A549 (cell line): ENCODE data around the gene ZNF569. TPM values are rescaled to one million over a fixed set of nuclear protein-coding genes. Genes with fewer than 3 reads are reported as not detected.

Experiments used
- ATAC-seq, 2 experiments: fragments of 200-7000 bp in 1 of 2; fragments of >200 bp in 1 of 2; cut with Nextera tagmentation in 1 of 2; cut with Tn5 transposase in 1 of 2; 3 replicates each; pipeline versions ENCODE4 v1.8.0 to v1.9.1; 2018 to 2020; ENCODE audit warnings: mild to moderate bottlenecking in 1 of 2, moderate library complexity in 1 of 2
- CTCF ChIA-PET: fragments of 300-600 bp; sonication (Branson Sonifier 250); formaldehyde crosslinking; extraction: SDS; loops from one replicate; lab custom pipeline; 2021; ENCODE audit warnings: antibody characterized with exemption, inconsistent platforms; lab: Yijun Ruan, JAX
- POLR2A ChIA-PET: fragments of 350-600 bp; formaldehyde crosslinking; extraction: SDS; loops from one replicate; lab custom pipeline; 2021; ENCODE audit warnings: antibody characterized with exemption, inconsistent platforms; lab: Yijun Ruan, JAX
- DNase-seq, 2 experiments: peaks; one replicate each; pipeline versions ENCODE4 v3.0.0 to v3.0.0-alpha.2; 2011 to 2016; ENCODE audit warnings: low read depth in 1 of 2, low spot score in 1 of 2
- FAIRE-seq: peaks from 2 replicates; lab custom pipeline; 2011; peaks lifted over from hg19 to GRCh38; lab: Jason Lieb, UNC
- H3K27ac ChIP-seq, 2 experiments: fragments of >200 bp; sonication (Bioruptor Twin); formaldehyde crosslinking; 3 replicates each; pipeline ENCODE4 v1.5.1; 2016 to 2017
- H3K4me1 ChIP-seq: fragments of >200 bp; sonication (Bioruptor Twin); formaldehyde crosslinking; 3 replicates; pipeline ENCODE4 v1.6.1; 2016
- H3K4me2 ChIP-seq: fragments of >200 bp; sonication (Bioruptor Twin); formaldehyde crosslinking; 3 replicates; pipeline ENCODE4 v1.6.1; 2016
- H3K4me3 ChIP-seq: fragments of >200 bp; sonication (Bioruptor Twin); formaldehyde crosslinking; 3 replicates; pipeline ENCODE4 v1.5.1; 2016
- H3K9me3 ChIP-seq: fragments of >200 bp; sonication (Bioruptor Twin); formaldehyde crosslinking; 3 replicates; pipeline ENCODE4 v1.6.1; 2016
- CEBPB ChIP-seq, 2 experiments: fragments of >200 bp in 1 of 2; sonication (Bioruptor Twin) in 1 of 2; formaldehyde crosslinking in 1 of 2; IDR thresholded peaks; 2 replicates each; pipeline ENCODE4 v1.6.1; 2012 to 2016
- FOXS1 ChIP-seq: fragments of 250-450 bp; sonication (Bioruptor Pico); IDR thresholded peaks from 2 replicates; pipeline ENCODE4 v1.5.0; 2020; ENCODE audit warnings: mild to moderate bottlenecking, moderate library complexity
- HEYL ChIP-seq: fragments of 250-450 bp; sonication (Bioruptor Pico); IDR thresholded peaks from 2 replicates; pipeline ENCODE4 v1.8.0; 2021; ENCODE audit warnings: mild to moderate bottlenecking, moderate library complexity
- HOXA7 ChIP-seq: fragments of 250-450 bp; sonication (Bioruptor Pico); IDR thresholded peaks from 2 replicates; pipeline ENCODE4 v1.5.0; 2020; ENCODE audit warnings: mild to moderate bottlenecking, moderate library complexity
- HOXB13 ChIP-seq: fragments of 250-450 bp; sonication (Bioruptor Pico); IDR thresholded peaks from 2 replicates; pipeline ENCODE4 v1.5.0; 2020; ENCODE audit warnings: low read depth, mild to moderate bottlenecking, moderate library complexity
- JUN ChIP-seq, 2 experiments: fragments of >200 bp; sonication (Bioruptor Twin); formaldehyde crosslinking; IDR thresholded peaks; 2 replicates in 1 of 2; 3 replicates in 1 of 2; pipeline ENCODE4 v1.6.1; 2016 to 2017
- KDM1A ChIP-seq: fragments of 200-600 bp; sonication (generic); IDR thresholded peaks from 2 replicates; pipeline ENCODE4 v1.6.1; 2016; ENCODE audit warnings: low read depth, mild to moderate bottlenecking
- KDM5A ChIP-seq: fragments of 200-600 bp; sonication (generic); IDR thresholded peaks from 2 replicates; pipeline ENCODE4 v1.6.1; 2016; ENCODE audit warnings: antibody characterized with exemption, mild to moderate bottlenecking
- MAZ ChIP-seq: fragments of 150-350 bp; IDR thresholded peaks from 2 replicates; pipeline ENCODE4 v1.6.1; 2014; ENCODE audit warnings: antibody characterized with exemption, low read depth, low read length, borderline replicate concordance
- MYC ChIP-seq: IDR thresholded peaks from 2 replicates; pipeline ENCODE4 v1.6.1; 2012; ENCODE audit warnings: mild to moderate bottlenecking, inconsistent platforms, low read length, improper control_type of control experiment, borderline replicate concordance
- NFE2L2 ChIP-seq: fragments of 150-350 bp; conservative IDR thresholded peaks from 2 replicates; pipeline ENCODE4 v1.6.1; 2014; ENCODE audit warnings: low read length
- NPAS2 ChIP-seq: fragments of 250-450 bp; sonication (Bioruptor Pico); IDR thresholded peaks from 2 replicates; pipeline ENCODE4 v1.8.0; 2022; ENCODE audit warnings: mild to moderate bottlenecking, moderate library complexity, borderline replicate concordance
- NR3C1 ChIP-seq: fragments of >200 bp; sonication (Bioruptor Twin); formaldehyde crosslinking; IDR thresholded peaks from 3 replicates; pipeline ENCODE4 v1.6.1; 2017
- PBX3 ChIP-seq: IDR thresholded peaks from 2 replicates; pipeline ENCODE4 v1.6.1; 2012
- POLR2AphosphoS2 ChIP-seq: conservative IDR thresholded peaks from 2 replicates; pipeline ENCODE4 v1.6.1; 2012; ENCODE audit warnings: low read length, improper control_type of control experiment, inconsistent platforms
- RFX5 ChIP-seq: fragments of 450-650 bp; IDR thresholded peaks from 2 replicates; pipeline ENCODE4 v1.7.1; 2014; ENCODE audit warnings: antibody characterized with exemption, mild to moderate bottlenecking, moderate library complexity
- SREBF2 ChIP-seq: fragments of 450-650 bp; IDR thresholded peaks from 2 replicates; pipeline ENCODE4 v1.6.1; 2014; ENCODE audit warnings: mild to moderate bottlenecking, moderate library complexity
- ZFP36 ChIP-seq: fragments of 450-650 bp; IDR thresholded peaks from 2 replicates; pipeline ENCODE4 v1.6.1; 2014; ENCODE audit warnings: borderline replicate concordance; ENCODE audit not compliant: partially characterized antibody
- ZSCAN20 ChIP-seq: fragments of 250-450 bp; sonication (Bioruptor Pico); IDR thresholded peaks from 2 replicates; pipeline ENCODE4 v1.8.0; 2022; ENCODE audit warnings: mild to moderate bottlenecking, moderate library complexity
- WGBS: methylation state at CpG from one replicate; pipeline ENCODE4 v1.1.6; 2017; ENCODE audit errors: missing lambda C conversion rate; 5-methylcytosine and 5-hydroxymethylcytosine counted together
- polyA plus RNA-seq, 4 experiments: library from polyadenylated mRNA; depleted of rRNA in 3 of 4; stranded (reverse); fragments of >200 nt; fragmentation: RNase III in 1 of 4; extraction: RNeasy Plus Mini Kit Qiagen cat#74134 plus additional on column Dnase treatment in 1 of 4; gene quantifications; 2 replicates in 3 of 4; 3 replicates in 1 of 4; pipeline ENCODE4 v1.2.3, GENCODE V29; 2011 to 2017
- TF ChIP-seq, protein P1 (sequence below): fragments of 200-600 bp; sonication (generic); IDR thresholded peaks from 2 replicates; pipeline ENCODE4 v1.6.1; 2016; ENCODE audit warnings: antibody characterized with exemption, mild to moderate bottlenecking, moderate library complexity
- TF ChIP-seq, protein P2 (sequence below): IDR thresholded peaks from 2 replicates; pipeline ENCODE4 v1.6.1; 2012
- TF ChIP-seq, protein P3 (sequence below): fragments of >200 bp; sonication (Bioruptor Twin); formaldehyde crosslinking; IDR thresholded peaks from 3 replicates; pipeline ENCODE4 v1.6.1; 2016

ZNF569 gene
- polyA plus RNA-seq, 2 of the 4 experiments (the other 2 are of a cell fraction) = 6.3 to 11.1 TPM

DNA sequence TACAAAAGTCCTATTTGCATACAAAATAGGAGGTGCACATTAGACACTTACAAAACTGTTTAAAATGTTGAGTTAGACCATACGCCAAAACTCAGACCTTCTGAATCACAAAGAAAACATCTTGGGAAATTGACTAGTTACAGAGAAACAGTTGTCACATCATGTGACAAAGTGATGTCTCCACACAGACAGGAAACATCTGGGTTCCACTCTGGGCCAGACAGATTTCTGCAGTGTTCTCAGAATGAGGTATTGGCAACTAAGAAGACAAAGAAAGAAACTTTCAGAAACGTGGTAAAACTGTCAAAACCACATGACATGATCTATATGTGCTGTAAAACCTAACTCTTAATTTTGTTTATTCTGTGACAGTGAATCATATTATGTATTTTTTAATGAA, 46.2 kb upstream of the ZNF569 start:
- Histone ChIP-seq H3K4me3 (no peak overlapping the region), H3K4me2 (no peak overlapping the region), H3K9me3 (peaks cover 84% of the 10 kb centered on the region), H3K27ac (no peak overlapping the region), H3K4me1 (no peaks in the 10 kb centered on the region)
- ChIA-PET POLR2A (no interaction called here), CTCF (no interaction called here)
- FAIRE-seq (peak; percentile 99), DNase-seq (no peak), ATAC-seq (no peak)
- TF ChIP-seq SREBF2 (no peak), MAZ (no peak), NFE2L2 (no peak), HEYL (CRISPR knock-in tag) (no peak), HOXA7 (CRISPR knock-in tag) (no peak), HOXB13 (CRISPR knock-in tag) (no peak), NR3C1 (no peak), CEBPB (IDR thresholded peaks at IDR 0.05) (no peak), KDM1A (no peak), NPAS2 (CRISPR knock-in tag) (no peak), RFX5 (no peak), ZSCAN20 (CRISPR knock-in tag) (no peak), FOXS1 (CRISPR knock-in tag) (no peak), MYC (no peak), ZFP36 (no peak), PBX3 (no peak), KDM5A (no peak)
- TF ChIP-seq, protein P1, sequence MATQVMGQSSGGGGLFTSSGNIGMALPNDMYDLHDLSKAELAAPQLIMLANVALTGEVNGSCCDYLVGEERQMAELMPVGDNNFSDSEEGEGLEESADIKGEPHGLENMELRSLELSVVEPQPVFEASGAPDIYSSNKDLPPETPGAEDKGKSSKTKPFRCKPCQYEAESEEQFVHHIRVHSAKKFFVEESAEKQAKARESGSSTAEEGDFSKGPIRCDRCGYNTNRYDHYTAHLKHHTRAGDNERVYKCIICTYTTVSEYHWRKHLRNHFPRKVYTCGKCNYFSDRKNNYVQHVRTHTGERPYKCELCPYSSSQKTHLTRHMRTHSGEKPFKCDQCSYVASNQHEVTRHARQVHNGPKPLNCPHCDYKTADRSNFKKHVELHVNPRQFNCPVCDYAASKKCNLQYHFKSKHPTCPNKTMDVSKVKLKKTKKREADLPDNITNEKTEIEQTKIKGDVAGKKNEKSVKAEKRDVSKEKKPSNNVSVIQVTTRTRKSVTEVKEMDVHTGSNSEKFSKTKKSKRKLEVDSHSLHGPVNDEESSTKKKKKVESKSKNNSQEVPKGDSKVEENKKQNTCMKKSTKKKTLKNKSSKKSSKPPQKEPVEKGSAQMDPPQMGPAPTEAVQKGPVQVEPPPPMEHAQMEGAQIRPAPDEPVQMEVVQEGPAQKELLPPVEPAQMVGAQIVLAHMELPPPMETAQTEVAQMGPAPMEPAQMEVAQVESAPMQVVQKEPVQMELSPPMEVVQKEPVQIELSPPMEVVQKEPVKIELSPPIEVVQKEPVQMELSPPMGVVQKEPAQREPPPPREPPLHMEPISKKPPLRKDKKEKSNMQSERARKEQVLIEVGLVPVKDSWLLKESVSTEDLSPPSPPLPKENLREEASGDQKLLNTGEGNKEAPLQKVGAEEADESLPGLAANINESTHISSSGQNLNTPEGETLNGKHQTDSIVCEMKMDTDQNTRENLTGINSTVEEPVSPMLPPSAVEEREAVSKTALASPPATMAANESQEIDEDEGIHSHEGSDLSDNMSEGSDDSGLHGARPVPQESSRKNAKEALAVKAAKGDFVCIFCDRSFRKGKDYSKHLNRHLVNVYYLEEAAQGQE = no peak
- TF ChIP-seq, protein P2, sequence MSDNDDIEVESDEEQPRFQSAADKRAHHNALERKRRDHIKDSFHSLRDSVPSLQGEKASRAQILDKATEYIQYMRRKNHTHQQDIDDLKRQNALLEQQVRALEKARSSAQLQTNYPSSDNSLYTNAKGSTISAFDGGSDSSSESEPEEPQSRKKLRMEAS = no peak
- TF ChIP-seq, protein P3, sequence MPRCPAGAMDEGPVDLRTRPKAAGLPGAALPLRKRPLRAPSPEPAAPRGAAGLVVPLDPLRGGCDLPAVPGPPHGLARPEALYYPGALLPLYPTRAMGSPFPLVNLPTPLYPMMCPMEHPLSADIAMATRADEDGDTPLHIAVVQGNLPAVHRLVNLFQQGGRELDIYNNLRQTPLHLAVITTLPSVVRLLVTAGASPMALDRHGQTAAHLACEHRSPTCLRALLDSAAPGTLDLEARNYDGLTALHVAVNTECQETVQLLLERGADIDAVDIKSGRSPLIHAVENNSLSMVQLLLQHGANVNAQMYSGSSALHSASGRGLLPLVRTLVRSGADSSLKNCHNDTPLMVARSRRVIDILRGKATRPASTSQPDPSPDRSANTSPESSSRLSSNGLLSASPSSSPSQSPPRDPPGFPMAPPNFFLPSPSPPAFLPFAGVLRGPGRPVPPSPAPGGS = no peak
- 31% methylated on average over 2 of the region's 2 CpGs for WGBS

DNA sequence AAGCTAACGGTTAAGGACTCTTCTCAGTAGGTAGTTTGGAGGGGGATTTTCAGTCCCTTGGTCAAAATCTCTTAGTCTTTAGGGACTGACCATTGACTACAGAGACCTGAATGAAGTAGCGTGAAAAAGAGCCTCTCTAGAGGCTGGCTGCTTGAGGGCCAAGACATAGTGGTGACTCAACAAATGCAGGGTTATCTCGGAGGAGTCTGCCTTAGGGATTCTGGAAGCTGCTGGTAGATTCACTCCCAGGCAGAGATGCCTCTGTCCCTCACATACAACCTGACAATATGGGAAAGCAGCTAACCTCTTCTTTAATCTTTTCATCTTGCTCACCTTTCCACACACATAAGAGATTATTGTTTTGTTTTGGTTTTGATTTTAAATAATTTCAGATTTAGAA, 44.6 kb upstream of the ZNF569 start:
- H3K4me1 ChIP-seq = no peaks in the 10 kb centered on the region

More for the DNA sequence above, 44.6 kb upstream of the ZNF569 start:
- WGBS = 4% methylated on average over 3 of the region's 3 CpGs
- ATAC-seq (no peak), FAIRE-seq (no peak), DNase-seq (no peak)
- POLR2A ChIA-PET = no interaction called here
- no peak overlapping the region for H3K4me3 ChIP-seq
- peaks cover 87% of the 10 kb centered on the region for H3K9me3 ChIP-seq
- no peak for TF ChIP-seq POLR2AphosphoS2
- TF ChIP-seq JUN (IDR thresholded peaks at IDR 0.05) = no peak
- TF ChIP-seq HOXA7 (CRISPR knock-in tag) = no peak
- H3K4me2 ChIP-seq = no peak overlapping the region
- CTCF ChIA-PET = no interaction called here
- H3K27ac ChIP-seq = no peak overlapping the region
